ENCODE results near the gene AZI2.

DNA sequence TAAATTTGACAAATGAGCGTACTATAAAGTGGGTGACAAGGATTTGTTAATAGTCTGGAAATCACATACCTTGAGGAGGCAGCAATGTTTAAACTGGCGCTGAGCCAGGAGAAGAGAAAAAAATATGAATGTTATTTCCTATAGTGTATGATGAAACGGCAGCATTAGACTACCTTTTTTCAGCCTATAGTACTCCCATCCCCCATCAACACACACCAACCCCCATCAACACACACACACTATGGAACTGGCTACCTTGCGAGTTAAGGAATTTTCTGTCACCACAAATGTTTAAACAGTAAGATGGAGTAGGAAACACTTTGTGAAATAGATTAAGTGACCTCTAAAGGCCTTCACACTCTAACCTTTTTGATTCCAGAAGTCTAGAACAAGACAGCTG lies 46.9 kb downstream of the AZI2 start:
- TF ChIP-seq, protein P1, sequence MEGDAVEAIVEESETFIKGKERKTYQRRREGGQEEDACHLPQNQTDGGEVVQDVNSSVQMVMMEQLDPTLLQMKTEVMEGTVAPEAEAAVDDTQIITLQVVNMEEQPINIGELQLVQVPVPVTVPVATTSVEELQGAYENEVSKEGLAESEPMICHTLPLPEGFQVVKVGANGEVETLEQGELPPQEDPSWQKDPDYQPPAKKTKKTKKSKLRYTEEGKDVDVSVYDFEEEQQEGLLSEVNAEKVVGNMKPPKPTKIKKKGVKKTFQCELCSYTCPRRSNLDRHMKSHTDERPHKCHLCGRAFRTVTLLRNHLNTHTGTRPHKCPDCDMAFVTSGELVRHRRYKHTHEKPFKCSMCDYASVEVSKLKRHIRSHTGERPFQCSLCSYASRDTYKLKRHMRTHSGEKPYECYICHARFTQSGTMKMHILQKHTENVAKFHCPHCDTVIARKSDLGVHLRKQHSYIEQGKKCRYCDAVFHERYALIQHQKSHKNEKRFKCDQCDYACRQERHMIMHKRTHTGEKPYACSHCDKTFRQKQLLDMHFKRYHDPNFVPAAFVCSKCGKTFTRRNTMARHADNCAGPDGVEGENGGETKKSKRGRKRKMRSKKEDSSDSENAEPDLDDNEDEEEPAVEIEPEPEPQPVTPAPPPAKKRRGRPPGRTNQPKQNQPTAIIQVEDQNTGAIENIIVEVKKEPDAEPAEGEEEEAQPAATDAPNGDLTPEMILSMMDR (IDR thresholded peaks at IDR 0.05), result no peak
- no peak for TF ChIP-seq ZFX (IDR thresholded peaks at IDR 0.05; ENCODE audit: borderline replicate concordance)

Data from 22Rv1 (cell line).